GM23338 (cell line): ENCODE measurements around the gene CACNA1C.

Source experiments
- CREB1 ChIP-seq: fragments of 250-450 bp; sonication (Bioruptor Pico); IDR thresholded peaks from 2 replicates; pipeline ENCODE4 v1.5.0; 2020; ENCODE audit warnings: low read depth, mild to moderate bottlenecking, moderate library complexity
- CTCF ChIP-seq, 2 experiments: fragments of 200-600 bp in 1 of 2; sonication (generic) in 1 of 2; conservative IDR thresholded peaks; 2 replicates each; pipeline versions ENCODE4 v1.5.1 to v1.6.1; 2016 to 2017; ENCODE audit warnings: antibody characterized with exemption in 2 of 2, low read depth in 2 of 2, mild to moderate bottlenecking in 2 of 2, moderate library complexity in 1 of 2
- ETS1 ChIP-seq: IDR thresholded peaks from 2 replicates; pipeline ENCODE4 v1.6.1; 2016; ENCODE audit warnings: antibody characterized with exemption
- EZH2 ChIP-seq: fragments of 200-600 bp; sonication (generic); IDR thresholded peaks from one replicate; pipeline ENCODE4 v1.8.0; 2017; ENCODE audit warnings: antibody characterized with exemption, mild to moderate bottlenecking, low read depth; ENCODE audit not compliant: unreplicated experiment
- EZH2phosphoT487 ChIP-seq: fragments of 200-600 bp; sonication (generic); IDR thresholded peaks from one replicate; pipeline ENCODE4 v1.8.1; 2018; ENCODE audit warnings: antibody characterized with exemption; ENCODE audit not compliant: unreplicated experiment
- JUNB ChIP-seq: IDR thresholded peaks from one replicate; pipeline ENCODE4 v1.6.1; 2016; ENCODE audit warnings: antibody characterized with exemption; ENCODE audit not compliant: unreplicated experiment
- NANOG ChIP-seq: IDR thresholded peaks from 2 replicates; pipeline ENCODE4 v1.6.1; 2016; ENCODE audit warnings: antibody characterized with exemption, borderline replicate concordance
- POLR2AphosphoS5 ChIP-seq: IDR thresholded peaks from 2 replicates; pipeline ENCODE4 v1.6.1; 2016; ENCODE audit warnings: antibody characterized with exemption, low read depth
- ZNF114 ChIP-seq: fragments of 250-450 bp; sonication (Bioruptor Pico); IDR thresholded peaks from 2 replicates; pipeline ENCODE4 v1.5.0; 2020; ENCODE audit warnings: mild to moderate bottlenecking, moderate library complexity
- TF ChIP-seq, protein P1 (sequence below): IDR thresholded peaks from one replicate; pipeline ENCODE4 v1.6.1; 2018; ENCODE audit warnings: antibody characterized with exemption; ENCODE audit not compliant: unreplicated experiment

DNA sequence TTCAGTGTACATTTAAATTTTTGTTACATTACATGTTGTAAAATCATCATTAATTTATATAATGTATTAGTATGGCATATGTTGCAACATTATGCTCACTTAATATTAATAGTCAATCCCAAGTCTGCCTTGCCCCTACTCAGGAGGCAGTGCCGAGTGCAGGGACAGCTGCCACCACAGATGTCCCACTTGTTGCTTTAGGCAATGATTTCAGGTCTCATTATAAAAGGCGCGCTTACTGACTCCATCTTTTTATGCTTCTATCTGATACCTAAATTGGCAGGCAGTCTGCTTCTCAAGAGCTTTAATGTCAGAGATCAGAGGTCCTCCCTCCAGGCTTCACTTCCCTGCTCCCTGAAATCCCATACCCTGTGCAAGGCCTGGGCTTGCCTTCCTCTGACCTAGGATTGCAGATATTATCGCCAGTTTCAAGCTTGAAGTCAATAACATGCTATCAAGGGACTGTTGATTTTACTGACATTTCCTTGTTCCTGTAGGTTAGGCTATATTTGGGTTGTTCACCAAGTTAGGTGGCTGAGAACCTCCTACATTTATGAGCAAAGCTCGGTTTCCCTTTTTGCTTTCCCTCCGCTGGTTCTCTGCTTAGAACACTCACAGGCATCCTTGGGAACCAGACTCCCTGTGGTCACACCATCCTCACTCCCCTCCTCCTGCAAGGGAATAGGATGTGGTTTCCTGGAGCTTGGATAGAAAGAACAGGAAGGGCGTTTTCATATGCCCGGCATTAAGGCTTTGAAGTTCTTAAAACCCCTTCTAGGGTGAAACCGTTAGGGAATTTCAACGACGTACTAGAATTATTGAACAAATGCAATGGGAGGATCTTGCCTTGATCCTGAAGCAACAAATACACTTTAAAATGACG, 533.6 kb downstream of the CACNA1C start:
- TF ChIP-seq CTCF (conservative IDR thresholded peaks at IDR 0.05; ENCODE audit: low read depth in 2 of 2) (no peak), POLR2AphosphoS5 (no peak), ZNF114 (CRISPR knock-in tag) (no peak), EZH2 (no peak), EZH2phosphoT487 (no peak), JUNB (no peak), CREB1 (CRISPR knock-in tag) (no peak), ETS1 (no peak), NANOG (no peak)
- TF ChIP-seq, protein P1, sequence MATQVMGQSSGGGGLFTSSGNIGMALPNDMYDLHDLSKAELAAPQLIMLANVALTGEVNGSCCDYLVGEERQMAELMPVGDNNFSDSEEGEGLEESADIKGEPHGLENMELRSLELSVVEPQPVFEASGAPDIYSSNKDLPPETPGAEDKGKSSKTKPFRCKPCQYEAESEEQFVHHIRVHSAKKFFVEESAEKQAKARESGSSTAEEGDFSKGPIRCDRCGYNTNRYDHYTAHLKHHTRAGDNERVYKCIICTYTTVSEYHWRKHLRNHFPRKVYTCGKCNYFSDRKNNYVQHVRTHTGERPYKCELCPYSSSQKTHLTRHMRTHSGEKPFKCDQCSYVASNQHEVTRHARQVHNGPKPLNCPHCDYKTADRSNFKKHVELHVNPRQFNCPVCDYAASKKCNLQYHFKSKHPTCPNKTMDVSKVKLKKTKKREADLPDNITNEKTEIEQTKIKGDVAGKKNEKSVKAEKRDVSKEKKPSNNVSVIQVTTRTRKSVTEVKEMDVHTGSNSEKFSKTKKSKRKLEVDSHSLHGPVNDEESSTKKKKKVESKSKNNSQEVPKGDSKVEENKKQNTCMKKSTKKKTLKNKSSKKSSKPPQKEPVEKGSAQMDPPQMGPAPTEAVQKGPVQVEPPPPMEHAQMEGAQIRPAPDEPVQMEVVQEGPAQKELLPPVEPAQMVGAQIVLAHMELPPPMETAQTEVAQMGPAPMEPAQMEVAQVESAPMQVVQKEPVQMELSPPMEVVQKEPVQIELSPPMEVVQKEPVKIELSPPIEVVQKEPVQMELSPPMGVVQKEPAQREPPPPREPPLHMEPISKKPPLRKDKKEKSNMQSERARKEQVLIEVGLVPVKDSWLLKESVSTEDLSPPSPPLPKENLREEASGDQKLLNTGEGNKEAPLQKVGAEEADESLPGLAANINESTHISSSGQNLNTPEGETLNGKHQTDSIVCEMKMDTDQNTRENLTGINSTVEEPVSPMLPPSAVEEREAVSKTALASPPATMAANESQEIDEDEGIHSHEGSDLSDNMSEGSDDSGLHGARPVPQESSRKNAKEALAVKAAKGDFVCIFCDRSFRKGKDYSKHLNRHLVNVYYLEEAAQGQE = no peak
